HG03045 (cell line): Measurements from ENCODE around the gene ZNF827.

Experiments
- ATAC-seq: cut with Tn5 transposase; IDR thresholded peaks from one replicate; pipeline ENCODE4 v1.9.1; 2021; ENCODE audit warnings: mild to moderate bottlenecking, moderate library complexity; ENCODE audit not compliant: unreplicated experiment

Gene ZNF827

DNA sequence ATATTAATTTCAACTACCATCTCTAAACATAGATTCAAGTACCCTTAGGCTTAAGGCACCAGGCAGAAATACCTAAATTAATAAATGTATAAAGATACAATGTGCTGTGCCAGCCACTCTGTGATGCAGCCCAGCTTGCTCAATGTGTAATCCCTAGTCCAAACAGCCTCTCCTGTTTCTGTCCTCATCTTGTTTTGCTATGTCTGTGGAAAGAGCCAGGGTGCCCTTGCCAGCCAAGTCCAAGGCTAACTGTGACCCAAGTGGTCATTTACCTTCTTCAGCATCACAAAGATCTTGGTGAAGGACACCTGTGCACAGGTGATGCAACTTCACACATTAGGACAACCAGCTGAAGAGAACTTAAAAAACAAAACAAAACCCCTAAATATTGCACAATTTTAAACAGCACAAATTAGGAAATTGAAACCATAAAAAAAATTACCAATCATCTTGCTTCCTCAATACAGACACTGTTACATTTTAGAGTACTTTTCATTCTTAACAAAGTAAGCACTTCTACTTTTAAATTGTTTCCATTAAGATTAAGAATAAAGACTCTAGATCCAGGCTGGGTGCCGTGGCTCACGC, 169.1 kb downstream of the ZNF827 start:
- ATAC-seq = no peak

- ATAC-seq = no peak
Measured at GRCh38 chr4:145766273-145766672, 172.3 kb downstream of the ZNF827 start.

- no peak for ATAC-seq
Measured at GRCh38 chr4:145763399-145763798, 175.2 kb downstream of the ZNF827 start.

GRCh38 chr4:145762719-145763118, 175.9 kb downstream of the ZNF827 start:
- ATAC-seq = no peak

DNA sequence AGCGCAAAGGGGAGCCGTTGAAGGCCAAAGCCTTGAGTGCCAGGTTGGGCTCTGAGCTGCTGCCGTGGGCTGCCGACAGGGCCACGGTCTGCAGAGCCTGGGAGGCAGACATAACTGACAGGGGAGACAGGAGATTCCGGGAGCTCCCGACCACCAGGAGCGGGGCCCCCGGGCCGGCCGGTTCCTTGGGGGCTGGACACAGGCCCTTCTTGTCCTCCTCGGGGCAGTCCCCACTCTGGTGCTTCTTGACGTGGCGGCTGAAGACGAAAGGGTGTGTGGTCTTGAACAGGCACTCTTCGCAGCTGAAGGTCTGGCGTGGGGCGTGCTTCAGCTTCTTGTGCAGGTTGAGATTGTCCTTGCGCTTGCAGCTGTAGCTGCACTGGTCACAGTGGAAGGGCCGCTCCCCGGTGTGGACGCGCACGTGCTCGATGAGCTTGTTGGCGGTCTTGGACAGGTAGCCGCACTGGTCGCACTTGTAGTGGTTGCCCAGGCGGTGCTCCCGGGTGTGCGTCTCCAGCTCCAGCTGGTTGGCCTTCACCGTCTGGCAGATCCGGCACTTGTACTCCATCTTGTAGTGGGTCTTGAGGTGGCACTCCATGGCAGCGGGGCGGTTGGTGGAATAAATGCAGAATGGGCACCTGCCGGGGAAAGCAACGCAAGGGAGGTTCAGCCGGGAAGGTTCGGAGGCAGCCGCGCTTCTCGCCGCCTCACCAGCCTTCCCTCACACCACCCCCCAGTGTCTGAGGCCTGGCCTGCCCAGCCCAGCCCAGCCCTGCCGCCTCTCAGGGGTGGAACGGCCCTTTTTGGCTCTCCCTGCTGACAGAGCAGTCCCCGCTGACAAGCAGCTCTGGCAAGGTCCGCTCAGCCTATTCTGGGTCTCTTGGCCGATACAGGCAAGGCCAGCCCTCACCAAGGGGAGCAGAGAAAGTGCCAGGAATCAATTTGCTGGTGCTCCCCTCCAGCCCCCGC, 177.4 kb downstream of the ZNF827 start:
- ATAC-seq = no peak

- ATAC-seq = no peak
Measured at GRCh38 chr4:145760176-145760575, 178.4 kb downstream of the ZNF827 start.

DNA sequence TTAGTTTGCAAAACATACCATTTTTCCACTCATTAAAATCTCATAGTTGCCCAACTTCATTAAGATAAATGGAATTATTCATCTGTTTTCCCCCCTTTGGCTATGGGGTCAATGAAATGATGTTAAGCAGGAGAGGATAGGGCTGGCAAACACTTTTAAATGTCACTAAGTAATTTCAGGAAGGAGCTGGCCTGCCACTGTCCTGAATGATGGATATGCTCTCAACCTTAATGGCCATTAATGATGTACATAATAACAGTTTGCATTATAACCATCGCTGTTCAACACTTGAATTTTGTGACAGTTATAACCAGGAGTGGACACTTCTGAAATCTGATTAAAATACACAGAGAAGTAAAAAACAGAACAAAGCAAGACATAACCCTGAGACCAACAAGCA, 181.4 kb downstream of the ZNF827 start:
- ATAC-seq = no peak

- ATAC-seq = no peak
Measured at GRCh38 chr4:145756244-145756643, 182.4 kb downstream of the ZNF827 start.

DNA sequence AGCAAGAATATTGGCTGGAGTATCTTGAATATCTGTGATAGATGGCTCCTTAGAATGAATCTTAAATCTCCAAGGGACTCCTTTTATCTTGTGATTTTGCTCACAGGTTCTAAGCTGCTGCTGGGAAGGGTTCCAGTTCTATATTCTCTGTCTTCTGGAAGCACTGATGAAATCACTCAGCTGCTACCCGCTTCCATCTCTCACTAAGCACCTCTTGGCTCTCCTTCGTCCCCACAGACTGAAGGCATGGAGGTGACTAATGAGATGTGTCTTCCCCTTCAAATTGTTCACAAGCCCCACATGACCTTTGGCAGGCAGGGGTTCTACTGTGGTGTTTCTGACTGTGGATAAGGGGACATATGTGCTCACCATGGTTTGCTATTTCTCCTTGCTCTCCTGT, 182.8 kb downstream of the ZNF827 start:
- ATAC-seq = no peak

DNA sequence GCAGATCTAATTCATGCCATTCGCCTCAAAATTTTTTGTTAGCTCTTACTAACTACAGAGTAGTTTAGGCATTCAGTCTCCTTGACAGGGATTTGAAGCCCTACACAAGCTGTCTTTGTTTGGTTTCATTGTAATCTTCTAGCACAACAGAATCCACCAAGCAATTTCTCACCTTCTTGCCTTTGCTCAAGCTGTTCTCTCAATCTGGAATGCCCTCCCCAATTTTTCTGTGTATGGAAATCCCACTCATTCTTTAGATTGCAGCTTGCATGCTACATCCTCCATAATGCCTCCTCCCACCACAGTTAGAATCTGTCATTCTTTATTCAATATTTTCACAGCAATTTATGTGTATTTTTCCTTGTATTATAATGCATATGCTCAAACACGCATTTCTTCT, 195.0 kb downstream of the ZNF827 start:
- no peak for ATAC-seq

- no peak for ATAC-seq
Measured at GRCh38 chr4:145740806-145741205, 197.8 kb downstream of the ZNF827 start.

DNA sequence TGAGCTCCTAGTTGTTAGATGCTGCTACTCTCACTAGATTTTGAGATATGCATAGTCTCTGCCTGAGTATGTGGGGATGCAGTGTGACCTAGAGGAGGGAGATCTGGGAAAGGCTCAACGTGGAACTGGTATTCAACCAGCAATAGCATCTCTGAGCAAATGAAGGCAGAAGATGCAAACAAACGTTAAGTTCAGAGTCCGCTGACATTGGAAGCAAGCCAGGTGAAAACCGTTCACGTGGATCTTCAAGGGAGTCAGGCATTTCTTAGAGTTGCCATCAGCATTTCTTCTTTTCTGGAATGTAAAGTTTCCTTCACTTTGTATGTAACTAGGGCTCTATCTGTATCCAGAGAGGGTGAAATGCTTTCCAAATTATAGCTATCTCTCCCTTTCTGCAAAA, 198.8 kb downstream of the ZNF827 start:
- no peak for ATAC-seq

GRCh38 chr4:145736241-145736831, 202.3 kb downstream of the ZNF827 start:
- ATAC-seq = no peak

GRCh38 chr4:145735827-145736226, 202.8 kb downstream of the ZNF827 start:
- ATAC-seq = no peak

DNA sequence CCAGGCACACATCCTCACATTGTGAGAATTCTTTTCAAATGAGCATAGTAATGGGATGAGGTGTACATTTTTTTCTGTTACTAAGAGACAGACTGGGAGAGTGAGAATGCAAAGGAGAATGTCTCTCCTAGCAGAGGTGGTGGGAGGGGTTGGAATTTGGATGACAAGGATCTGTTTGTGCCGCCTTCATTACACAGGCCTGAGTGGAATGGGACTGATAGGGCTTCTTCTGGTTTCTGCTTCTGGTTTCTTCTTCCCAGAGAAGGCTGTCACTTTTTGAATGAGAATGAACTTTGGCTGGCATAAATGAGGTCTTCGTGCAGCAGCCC, 203.3 kb downstream of the ZNF827 start:
- ATAC-seq = no peak

- peak; percentile 48 for ATAC-seq
Measured at GRCh38 chr4:145734576-145735346, 203.9 kb downstream of the ZNF827 start.

DNA sequence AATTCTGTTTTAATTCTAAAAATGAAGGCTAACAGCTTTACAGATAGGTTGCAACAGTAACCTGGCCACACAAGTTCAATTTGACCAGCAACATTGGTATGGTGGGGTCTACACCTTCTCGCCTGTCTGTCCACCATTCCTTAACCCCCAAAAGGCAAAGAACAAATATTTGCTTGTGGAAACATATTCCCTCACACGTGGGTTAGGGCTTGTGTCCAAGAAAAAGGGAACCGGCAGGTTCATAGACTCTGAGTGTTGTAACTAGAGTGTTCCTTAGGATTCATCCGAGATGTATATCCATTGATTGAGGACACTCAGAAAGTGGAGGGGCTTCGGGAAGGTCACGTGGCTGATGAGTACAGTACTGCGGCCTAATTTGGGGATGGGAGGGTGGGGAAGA, 204.6 kb downstream of the ZNF827 start:
- no peak for ATAC-seq

GRCh38 chr4:145732895-145733880, 205.4 kb downstream of the ZNF827 start:
- ATAC-seq = peak; percentile 76

DNA sequence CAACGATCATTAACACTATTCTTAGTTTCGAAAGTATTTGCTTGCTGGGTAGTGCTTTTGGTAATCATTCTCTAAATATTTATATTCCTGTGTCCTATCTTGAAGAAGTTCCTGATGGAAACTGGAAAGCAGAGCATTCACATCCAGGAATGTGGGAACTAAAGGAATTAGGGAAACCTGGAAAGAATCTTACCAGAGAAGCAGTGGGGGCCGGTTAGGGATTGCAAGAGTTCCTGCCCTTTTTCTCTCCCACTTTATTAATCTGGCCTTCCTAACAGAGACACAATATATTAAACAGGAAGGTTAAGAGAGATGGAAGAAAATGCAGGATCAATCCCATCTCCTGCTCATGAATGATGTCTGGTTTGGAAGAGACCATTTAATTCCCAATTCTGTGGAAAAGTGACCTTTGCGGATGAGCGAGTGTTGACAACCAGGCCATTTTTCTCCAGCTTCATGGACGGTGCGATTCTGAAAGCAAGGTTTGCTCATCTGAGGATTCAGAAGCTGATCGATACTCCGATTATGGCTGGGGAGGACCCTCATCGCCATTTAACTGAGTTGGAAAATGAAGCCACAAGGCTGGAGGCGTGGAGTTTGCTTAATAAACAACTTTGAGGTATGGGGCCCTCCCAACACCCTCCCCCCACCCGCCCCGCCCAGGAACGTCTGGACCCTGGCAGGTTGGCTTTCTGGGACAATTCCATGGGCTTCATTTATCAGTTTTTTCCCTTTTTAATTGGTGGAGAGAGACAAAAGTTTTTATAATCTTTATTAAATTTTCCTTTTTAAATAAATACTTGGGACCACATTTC, 206.4 kb downstream of the ZNF827 start:
- no peak for ATAC-seq
